Gastrocnemius medialis (tissue), 4 donors: Measurements from ENCODE around the gene TBL1X.

Experiments
- CTCF ChIP-seq, 5 experiments: fragments of 450-650 bp in 3 of 5; fragments of 200-600 bp in 2 of 5; sonication (generic) in 2 of 5; IDR thresholded peaks in 4 of 5; conservative IDR thresholded peaks in 1 of 5; 1 replicate in 4 of 5; 2 replicates in 1 of 5; pipeline ENCODE4 v1.5.1; 2016 to 2019; ENCODE audit warnings: antibody characterized with exemption in 5 of 5, mild to moderate bottlenecking in 3 of 5, moderate library complexity in 3 of 5
- POLR2A ChIP-seq, 2 donors: fragments of 450-650 bp; IDR thresholded peaks; one replicate each; pipeline ENCODE4 v1.6.1; 2017; ENCODE audit warnings: antibody characterized with exemption in 2 of 2, mild to moderate bottlenecking in 2 of 2, moderate library complexity in 2 of 2

GRCh38 chrX:9518051-9518450 lies 53.2 kb downstream of the TBL1X start:
- no peak for TF ChIP-seq CTCF (IDR thresholded peaks at IDR 0.05 in 4 of 5, conservative IDR thresholded peaks at IDR 0.05 in 1 of 5)
- no peak for TF ChIP-seq POLR2A (IDR thresholded peaks at IDR 0.05)
